H1 (cell line): ENCODE results near the gene ACAP2. TPM values are rescaled to one million over a fixed set of nuclear protein-coding genes. Genes with fewer than 3 reads are reported as not detected.
A peak's percentile ranks its signal among the peaks of the same experiment; 100 is the strongest.

Experiments
- CTCF ChIA-PET: fragments of 300-600 bp; sonication (Branson Sonifier 250); formaldehyde crosslinking; loops from one replicate; lab custom pipeline; 2021; ENCODE audit not compliant: partially characterized antibody; lab: Charles Lee
- POLR2A ChIA-PET: fragments of 300-600 bp; sonication (Branson Sonifier 250); formaldehyde crosslinking; loops from one replicate; lab custom pipeline; 2021; ENCODE audit warnings: inconsistent platforms; ENCODE audit not compliant: partially characterized antibody; lab: Charles Lee
- DNase-seq, 2 experiments: peaks; one replicate each; pipeline versions ENCODE4 v3.0.0 to v3.0.0-alpha.2; 2010 to 2022; ENCODE audit warnings: low spot score in 2 of 2, low read depth in 1 of 2, mixed read lengths in 1 of 2
- FAIRE-seq: peaks from 2 replicates; lab custom pipeline; 2011; peaks lifted over from hg19 to GRCh38; lab: Jason Lieb, UNC
- H2AFZ ChIP-seq: 2 replicates; pipeline ENCODE4 v1.8.1; 2012; ENCODE audit warnings: low read length, inconsistent platforms
- H2AK5ac ChIP-seq: 2 replicates; pipeline ENCODE4 v1.6.1; 2013; ENCODE audit warnings: low read depth, low read length
- H2BK120ac ChIP-seq: replicated peaks from 2 replicates; pipeline ENCODE3; 2013; ENCODE audit warnings: low read depth, low read length, inconsistent platforms
- H2BK12ac ChIP-seq: 2 replicates; pipeline ENCODE4 v1.6.1; 2013; ENCODE audit warnings: low read depth, low read length
- H2BK15ac ChIP-seq: 2 replicates; pipeline ENCODE4 v1.6.1; 2013; ENCODE audit warnings: low read length
- H2BK20ac ChIP-seq: 2 replicates; pipeline ENCODE4 v1.6.1; 2013; ENCODE audit warnings: low read length
- H2BK5ac ChIP-seq: 2 replicates; pipeline ENCODE4 v1.6.1; 2013; ENCODE audit warnings: low read depth, low read length
- H3K14ac ChIP-seq: 2 replicates; pipeline ENCODE4 v1.6.1; 2013; ENCODE audit warnings: inconsistent platforms; ENCODE audit not compliant: insufficient read length
- H3K18ac ChIP-seq: 2 replicates; pipeline ENCODE4 v1.6.1; 2013; ENCODE audit warnings: low read length; ENCODE audit errors: extremely low read depth
- H3K23ac ChIP-seq: 2 replicates; pipeline ENCODE4 v1.6.1; 2013; ENCODE audit warnings: inconsistent platforms; ENCODE audit not compliant: insufficient read length
- H3K23me2 ChIP-seq: 2 replicates; pipeline ENCODE4 v1.6.1; 2013; ENCODE audit warnings: low read depth, low read length
- H3K27ac ChIP-seq: 2 replicates; pipeline ENCODE4 v1.6.1; 2011; ENCODE audit warnings: low read depth, low read length, inconsistent platforms
- H3K27me3 ChIP-seq, 4 experiments: replicated peaks in 1 of 4; 1 replicate in 1 of 4; 2 replicates in 3 of 4; pipeline versions ENCODE4 v1.6.1 to v1.8.1; 2011 to 2013; ENCODE audit warnings: low read length in 3 of 4, mild to moderate bottlenecking in 3 of 4, inconsistent platforms in 2 of 4, mixed read lengths in 2 of 4, moderate library complexity in 1 of 4; ENCODE audit not compliant: control insufficient read depth in 3 of 4, insufficient read depth in 3 of 4; ENCODE audit errors: extremely low read depth in 1 of 4
- H3K36me3 ChIP-seq, 4 experiments: 2 replicates each; pipeline versions ENCODE4 v1.6.1 to v1.8.1; 2011 to 2013; ENCODE audit warnings: mild to moderate bottlenecking in 4 of 4, low read length in 3 of 4, moderate library complexity in 2 of 4, control low read depth in 1 of 4, inconsistent platforms in 1 of 4; ENCODE audit not compliant: insufficient read depth in 4 of 4, control insufficient read depth in 2 of 4
- H3K4ac ChIP-seq: replicated peaks from 2 replicates; pipeline ENCODE3; 2013; ENCODE audit warnings: low read length, low read depth, mixed read lengths, inconsistent platforms; ENCODE audit not compliant: insufficient read length
- H3K4me1 ChIP-seq, 4 experiments: replicated peaks in 1 of 4; 1 replicate in 1 of 4; 2 replicates in 3 of 4; pipeline versions ENCODE4 v1.6.1 to v1.8.1; 2011 to 2013; ENCODE audit warnings: low read length in 3 of 4, inconsistent platforms in 2 of 4, mixed read lengths in 1 of 4; ENCODE audit not compliant: insufficient read depth in 4 of 4, control insufficient read depth in 3 of 4
- H3K4me2 ChIP-seq, 2 experiments: 2 replicates each; pipeline versions ENCODE4 v1.6.1 to v1.8.1; 2011 to 2013; ENCODE audit warnings: low read depth in 2 of 2, low read length in 2 of 2, control low read depth in 1 of 2, inconsistent platforms in 1 of 2, mild to moderate bottlenecking in 1 of 2; ENCODE audit not compliant: insufficient read depth in 1 of 2
- H3K4me3 ChIP-seq, 4 experiments: fragments of 200-600, 300-600 bp in 1 of 4; sonication (generic), shearing (Covaris generic), sonication (Bioruptor Twin) in 1 of 4; 2 replicates each; pipeline versions ENCODE4 v1.5.1 to v1.8.1; 2011 to 2016; ENCODE audit warnings: low read length in 4 of 4, low read depth in 3 of 4, control low read depth in 2 of 4, inconsistent platforms in 2 of 4, mild to moderate bottlenecking in 2 of 4, mixed read lengths in 1 of 4, moderate library complexity in 1 of 4; ENCODE audit not compliant: insufficient read depth in 2 of 4; ENCODE audit errors: extremely low read depth in 1 of 4
- H3K56ac ChIP-seq: replicated peaks from 2 replicates; pipeline ENCODE3; 2013; ENCODE audit warnings: low read depth, mild to moderate bottlenecking, mixed read lengths, low read length, inconsistent platforms; ENCODE audit not compliant: insufficient read length
- H3K79me1 ChIP-seq: 2 replicates; pipeline ENCODE4 v1.6.1; 2013; ENCODE audit warnings: low read depth, low read length, control low read depth
- H3K79me2 ChIP-seq, 2 experiments: 2 replicates each; pipeline versions ENCODE4 v1.6.1 to v1.8.1; 2012 to 2013; ENCODE audit warnings: low read length in 2 of 2, mild to moderate bottlenecking in 2 of 2, inconsistent platforms in 1 of 2; ENCODE audit not compliant: insufficient read depth in 2 of 2, control insufficient read depth in 1 of 2
- H3K9ac ChIP-seq, 4 experiments: replicated peaks in 1 of 4; 1 replicate in 1 of 4; 2 replicates in 3 of 4; pipeline versions ENCODE4 v1.6.1 to v1.8.1; 2011 to 2013; ENCODE audit warnings: low read depth in 3 of 4, low read length in 3 of 4, control low read depth in 2 of 4, mild to moderate bottlenecking in 2 of 4, moderate library complexity in 2 of 4, inconsistent platforms in 1 of 4; ENCODE audit errors: extremely low read depth in 1 of 4
- H3K9me3 ChIP-seq, 2 experiments: 2 replicates each; pipeline versions ENCODE4 v1.6.1 to v1.8.1; 2012 to 2013; ENCODE audit warnings: mild to moderate bottlenecking in 2 of 2, moderate library complexity in 2 of 2, control low read depth in 1 of 2, inconsistent platforms in 1 of 2, low read depth in 1 of 2, low read length in 1 of 2, mixed read lengths in 1 of 2; ENCODE audit not compliant: insufficient read depth in 2 of 2
- H4K20me1 ChIP-seq, 2 experiments: replicated peaks in 1 of 2; 2 replicates each; pipeline versions ENCODE3 to v1.8.1; 2011 to 2013; ENCODE audit warnings: inconsistent platforms in 2 of 2, low read length in 2 of 2, mild to moderate bottlenecking in 1 of 2; ENCODE audit not compliant: insufficient read depth in 2 of 2, control insufficient read depth in 1 of 2
- H4K5ac ChIP-seq: 2 replicates; pipeline ENCODE4 v1.6.1; 2013; ENCODE audit warnings: low read length, low read depth, mixed read lengths, inconsistent platforms; ENCODE audit not compliant: insufficient read length
- H4K8ac ChIP-seq: 2 replicates; pipeline ENCODE4 v1.8.0; 2013; ENCODE audit warnings: mild to moderate bottlenecking, moderate library complexity, low read length, inconsistent platforms; ENCODE audit not compliant: insufficient read depth; ENCODE audit errors: extremely low read depth
- H4K91ac ChIP-seq: replicated peaks from 2 replicates; pipeline ENCODE3; 2013; ENCODE audit warnings: low read length, mixed read lengths, inconsistent platforms; ENCODE audit not compliant: insufficient read length
- BACH1 ChIP-seq: IDR thresholded peaks from 2 replicates; pipeline ENCODE4 v1.6.1; 2012; ENCODE audit warnings: low read length, improper control_type of control experiment
- BCL11A ChIP-seq, 2 experiments: IDR thresholded peaks; one replicate each; pipeline ENCODE4 v1.6.1; 2011; ENCODE audit warnings: low read depth in 2 of 2, low read length in 2 of 2, mild to moderate bottlenecking in 2 of 2
- CBX8 ChIP-seq: fragments of 300-800, 300-1000 bp; sonication (generic); IDR thresholded peaks from 2 replicates; pipeline ENCODE4 v1.7.1; 2016; ENCODE audit warnings: low read depth, low read length, borderline replicate concordance
- CHD1 ChIP-seq: IDR thresholded peaks from 2 replicates; pipeline ENCODE4 v1.6.1; 2012; ENCODE audit warnings: low read depth, low read length, improper control_type of control experiment
- GABPA ChIP-seq: IDR thresholded peaks from 2 replicates; pipeline ENCODE4 v1.6.1; 2011; ENCODE audit warnings: mild to moderate bottlenecking, low read length, moderate library complexity, borderline replicate concordance; ENCODE audit not compliant: insufficient read depth
- GTF2F1 ChIP-seq: IDR thresholded peaks from 2 replicates; pipeline ENCODE4 v1.6.1; 2012; ENCODE audit warnings: low read depth, low read length, improper control_type of control experiment, borderline replicate concordance
- HDAC2 ChIP-seq, 2 experiments: fragments of 300-600 bp in 1 of 2; sonication (generic) in 1 of 2; IDR thresholded peaks; 2 replicates each; pipeline ENCODE4 v1.6.1; 2011 to 2012; ENCODE audit warnings: low read depth in 2 of 2, low read length in 2 of 2, mild to moderate bottlenecking in 2 of 2, moderate library complexity in 2 of 2, borderline replicate concordance in 1 of 2, inconsistent platforms in 1 of 2
- KDM1A ChIP-seq: fragments of 200-600, 300-600 bp; sonication (generic); IDR thresholded peaks from 2 replicates; pipeline ENCODE4 v1.7.1; 2016; ENCODE audit warnings: mild to moderate bottlenecking, low read length, borderline replicate concordance
- POLR2A ChIP-seq, 2 experiments: IDR thresholded peaks; 1 replicate in 1 of 2; 2 replicates in 1 of 2; pipeline ENCODE4 v1.6.1; 2011; ENCODE audit warnings: low read depth in 2 of 2, low read length in 2 of 2, mild to moderate bottlenecking in 2 of 2; ENCODE audit errors: control extremely low read depth in 1 of 2
- POU5F1 ChIP-seq: IDR thresholded peaks from 2 replicates; pipeline ENCODE4 v1.6.1; 2011; ENCODE audit warnings: low read depth, mild to moderate bottlenecking, low read length, moderate library complexity
- RAD21 ChIP-seq, 2 experiments: IDR thresholded peaks in 1 of 2; conservative IDR thresholded peaks in 1 of 2; 2 replicates each; pipeline ENCODE4 v1.6.1; 2011; ENCODE audit warnings: low read depth in 2 of 2, low read length in 2 of 2, improper control_type of control experiment in 1 of 2, inconsistent platforms in 1 of 2, mild to moderate bottlenecking in 1 of 2, moderate library complexity in 1 of 2
- SP2 ChIP-seq: IDR thresholded peaks from 2 replicates; pipeline ENCODE4 v1.6.1; 2012; ENCODE audit warnings: mild to moderate bottlenecking, low read length, inconsistent platforms
- YY1 ChIP-seq: IDR thresholded peaks from 2 replicates; pipeline ENCODE4 v1.6.1; 2011; ENCODE audit warnings: low read depth, mild to moderate bottlenecking, low read length
- WGBS, 2 experiments: shearing (Covaris generic) in 1 of 2; methylation state at CpG; one replicate each; pipeline versions ENCODE4 v1.1.6 to v1.1.7; 2013 to 2015; ENCODE audit warnings: low lambda C conversion rate in 2 of 2, mixed read lengths in 2 of 2, inconsistent platforms in 1 of 2, low coverage in 1 of 2, missing lambda C conversion rate in 1 of 2; ENCODE audit not compliant: insufficient replicate concordance in 2 of 2, insufficient coverage in 1 of 2, insufficient read length in 1 of 2; ENCODE audit errors: extremely low coverage in 1 of 2, missing lambda C conversion rate in 1 of 2; 5-methylcytosine and 5-hydroxymethylcytosine counted together
- polyA plus RNA-seq, 7 experiments: library from polyadenylated mRNA; depleted of rRNA in 3 of 7; stranded (reverse) in 5 of 7; unstranded in 2 of 7; fragments of >200 nt in 5 of 7; fragments of 200-250 nt in 2 of 7; gene quantifications; 1 replicate in 5 of 7; 2 replicates in 1 of 7; 4 replicates in 1 of 7; pipeline versions ENCODE4 v1.2.1 to v1.2.3, GENCODE V29; 2011 to 2013; ENCODE audit warnings: missing spikeins in 2 of 7, mixed read lengths in 2 of 7
- total RNA-seq: library from RNA; stranded (reverse); fragmentation: NEBNext Ultra II Directional; extraction: Animal tissue kit (Norgen Biotek cat#: 25700); gene quantifications from 2 replicates; pipeline ENCODE4 v1.2.1, GENCODE V29; 2021

The ACAP2 gene
- total and polyA plus RNA-seq, 2 of the 8 experiments (the other 6 are each of a cell fraction or from before 2014, with no cell fraction given): 7.7 to 37.3 TPM

DNA sequence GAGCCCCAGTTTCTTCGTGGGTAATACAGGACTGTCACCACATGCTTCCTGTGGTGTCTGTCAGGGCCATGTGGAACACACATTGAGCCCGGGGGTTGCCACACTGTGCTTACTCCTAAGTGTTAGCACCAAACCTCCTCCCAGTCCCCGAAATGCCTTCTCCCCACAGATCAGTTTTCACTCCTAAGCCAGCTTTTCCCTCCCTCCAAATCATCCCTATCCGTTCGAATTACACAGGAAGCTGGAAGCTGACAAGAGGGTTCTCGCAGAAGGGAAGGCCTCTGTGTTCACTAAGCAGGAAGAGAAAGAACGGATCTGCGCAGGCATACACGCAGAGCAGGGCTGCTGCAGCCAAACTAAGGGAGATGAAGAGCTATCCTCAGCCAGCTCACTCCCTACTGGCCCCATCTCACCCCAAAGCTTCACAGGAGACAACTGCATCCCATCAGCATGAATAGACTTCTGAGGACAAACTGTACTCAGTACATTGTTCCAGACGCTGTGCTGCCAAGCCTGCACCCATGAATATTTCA is 204.2 kb downstream of the ACAP2 start:
- FAIRE-seq (no peak), DNase-seq (peak in 1 of 2 experiments; percentile 43)
- Histone ChIP-seq H3K56ac (no peak overlapping the region), H3K4me3 (no peak overlapping the region), H4K91ac (no peak overlapping the region), H2BK5ac (0 out of 2 replicates have a peak overlapping the region, but pooled peaks have one; percentile 32), H2AK5ac (no peak overlapping the region), H3K9me3 (no peaks in the 10 kb centered on the region), H3K23ac (no peak overlapping the region), H2BK15ac (no peak overlapping the region), H3K79me2 (peaks cover 0 to 39% of the 10 kb centered on the region in 2 experiments; a peak in 2 of 4 replicates), H3K4me1 (peaks cover 0 to 7% (median 4%) of the 10 kb centered on the region in 4 experiments; a peak in 4 of 7 replicates), H3K4me2 (no peak overlapping the region), H4K8ac (no peak overlapping the region), H3K36me3 (no peaks in the 10 kb centered on the region; a peak in 1 of 8 replicates), H3K27ac (no peak overlapping the region; the same call in 1 of the 2 replicates), H3K23me2 (0 out of 2 replicates have a peak, but pooled peaks cover 2% of the 10 kb centered on the region), H3K4ac (no peak overlapping the region), H3K18ac (no peak overlapping the region), H2AFZ (no peak overlapping the region), H3K9ac (no peak overlapping the region), H3K79me1 (peaks cover 13% of the 10 kb centered on the region; the same call in 1 of the 2 replicates), H2BK20ac (no peak overlapping the region), H3K14ac (no peak overlapping the region), H4K20me1 (peaks cover 3 to 14% of the 10 kb centered on the region in 2 experiments), H2BK12ac (no peak overlapping the region), H2BK120ac (no peak overlapping the region), H3K27me3 (no peaks in the 10 kb centered on the region), H4K5ac (no peak overlapping the region)
- ChIA-PET CTCF (interaction anchor here (0.7 to 4.0 kb wide), 6 partner anchors 10 to 552 kb away, joined by 3 to 14 read pairs (median 3); no protein-coding TSS in a partner anchor), POLR2A (no interaction called here)
- 82% methylated on average over 10 of the region's 10 CpGs; no CpG with 5 or more reads in 1 of the 2 experiments for WGBS, 2 experiments
- TF ChIP-seq SP2 (no peak), YY1 (no peak), CBX8 (no peak), BCL11A (IDR thresholded peaks at IDR 0.05; ENCODE audit: low read depth in 2 of 2, low read length in 2 of 2) (no peak), BACH1 (no peak), GTF2F1 (no peak), HDAC2 (IDR thresholded peaks at IDR 0.05; ENCODE audit: borderline replicate concordance in 1 of 2, low read depth in 2 of 2, low read length in 2 of 2) (no peak), CHD1 (no peak), GABPA (no peak), POLR2A (IDR thresholded peaks at IDR 0.05; ENCODE audit: control extremely low read depth in 1 of 2, low read depth in 2 of 2, low read length in 2 of 2) (no peak), RAD21 (IDR thresholded peaks at IDR 0.05 in 1 of 2, conservative IDR thresholded peaks at IDR 0.05 in 1 of 2; ENCODE audit: low read depth in 2 of 2, low read length in 2 of 2) (no peak), POU5F1 (no peak), KDM1A (no peak)
